WTC11 (cell line): Measurements from ENCODE around the gene CNFN. TPM values are rescaled to one million over a fixed set of nuclear protein-coding genes. Genes with fewer than 3 reads are reported as not detected.
A peak's percentile ranks its signal among the peaks of the same experiment; 100 is the strongest.

Source experiments
- ATAC-seq: fragments of 200-7000 bp; cut with Tn5 transposase; 2 replicates; pipeline ENCODE4 v1.10.0; 2021; ENCODE audit warnings: mild to moderate bottlenecking, moderate library complexity
- CTCF ChIA-PET: fragments of 300-600 bp; sonication (Branson Sonifier 250); formaldehyde crosslinking; loops from one replicate; lab custom pipeline; 2021; ENCODE audit warnings: antibody characterized with exemption; lab: Charles Lee
- POLR2A ChIA-PET: fragments of 350-600 bp; sonication (Branson Sonifier 250); formaldehyde crosslinking; loops from one replicate; lab custom pipeline; 2021; ENCODE audit warnings: antibody characterized with exemption; lab: Charles Lee
- DNase-seq: peaks from one replicate; pipeline ENCODE4 v3.0.0; 2021; ENCODE audit warnings: low spot score
- H3K27ac Mint-ChIP-seq: 2 replicates; pipeline ENCODE4 v1.8.0; 2021; ENCODE audit warnings: mixed read lengths
- H3K27me3 Mint-ChIP-seq: 2 replicates; pipeline ENCODE4 v1.8.0; 2021; ENCODE audit warnings: low read depth, mild to moderate bottlenecking, moderate library complexity, mixed read lengths
- H3K36me3 Mint-ChIP-seq: 2 replicates; pipeline ENCODE4 v1.8.0; 2021; ENCODE audit warnings: mixed read lengths
- H3K4me1 Mint-ChIP-seq: 2 replicates; pipeline ENCODE4 v1.8.0; 2022; ENCODE audit warnings: mixed read lengths
- H3K4me3 Mint-ChIP-seq: 2 replicates; pipeline ENCODE4 v1.8.0; 2021; ENCODE audit warnings: mild to moderate bottlenecking, moderate library complexity, mixed read lengths
- H3K9me3 Mint-ChIP-seq: 2 replicates; pipeline ENCODE4 v1.8.0; 2021; ENCODE audit warnings: mixed read lengths
- FOXK1 ChIP-seq: sonication (generic); formaldehyde crosslinking; IDR thresholded peaks from 2 replicates; pipeline ENCODE4 v1.8.0; 2022; ENCODE audit warnings: mild to moderate bottlenecking, moderate library complexity, missing genetic modification reagents
- HMGA2 ChIP-seq: fragments of 250-450 bp; sonication (Bioruptor Pico); IDR thresholded peaks from 2 replicates; pipeline ENCODE4 v1.4.0; 2021; ENCODE audit warnings: mild to moderate bottlenecking, moderate library complexity
- PREB ChIP-seq: sonication (generic); formaldehyde crosslinking; IDR thresholded peaks from 2 replicates; pipeline ENCODE4 v1.8.1; 2022; ENCODE audit warnings: mild to moderate bottlenecking, missing genetic modification reagents, moderate library complexity, borderline replicate concordance
- USF1 ChIP-seq: sonication (generic); formaldehyde crosslinking; IDR thresholded peaks from 2 replicates; pipeline ENCODE4 v1.8.0; 2022; ENCODE audit warnings: mild to moderate bottlenecking, missing genetic modification reagents
- USF2 ChIP-seq: sonication (generic); formaldehyde crosslinking; IDR thresholded peaks from 2 replicates; pipeline ENCODE4 v1.8.1; 2023; ENCODE audit warnings: mild to moderate bottlenecking, missing genetic modification reagents, moderate library complexity
- ZBTB43 ChIP-seq: sonication (generic); formaldehyde crosslinking; IDR thresholded peaks from 2 replicates; pipeline ENCODE4 v1.8.1; 2023; ENCODE audit warnings: mild to moderate bottlenecking, missing genetic modification reagents
- ZNF121 ChIP-seq: sonication (generic); formaldehyde crosslinking; IDR thresholded peaks from 2 replicates; pipeline ENCODE4 v1.8.0; 2023; ENCODE audit warnings: missing genetic modification reagents
- ZNF263 ChIP-seq: sonication (generic); formaldehyde crosslinking; IDR thresholded peaks from 2 replicates; pipeline ENCODE4 v1.8.1; 2022; ENCODE audit warnings: low read depth, mild to moderate bottlenecking, moderate library complexity, missing genetic modification reagents
- ZNF281 ChIP-seq: sonication (generic); formaldehyde crosslinking; IDR thresholded peaks from 2 replicates; pipeline ENCODE4 v1.8.0; 2023; ENCODE audit warnings: mild to moderate bottlenecking, missing genetic modification reagents
- total RNA-seq: library from RNA; stranded (reverse); gene quantifications from 3 replicates; pipeline ENCODE4 v1.2.3, GENCODE V29; 2021
- TF ChIP-seq, protein P1 (sequence below): sonication (generic); formaldehyde crosslinking; IDR thresholded peaks from 2 replicates; pipeline ENCODE4 v1.8.0; 2022; ENCODE audit warnings: mild to moderate bottlenecking, missing genetic modification reagents
- TF ChIP-seq, protein P2 (sequence below): sonication (generic); formaldehyde crosslinking; IDR thresholded peaks from 2 replicates; pipeline ENCODE4 v1.8.1; 2023; ENCODE audit warnings: mild to moderate bottlenecking, missing genetic modification reagents, moderate library complexity
- TF ChIP-seq, protein P3 (sequence below): sonication (generic); formaldehyde crosslinking; IDR thresholded peaks from 2 replicates; pipeline ENCODE4 v1.8.1; 2023; ENCODE audit warnings: mild to moderate bottlenecking, missing genetic modification reagents, borderline replicate concordance
- TF ChIP-seq, protein P4 (sequence below): sonication (generic); formaldehyde crosslinking; conservative IDR thresholded peaks from 2 replicates; pipeline ENCODE4 v1.8.1; 2022; ENCODE audit warnings: mild to moderate bottlenecking, missing genetic modification reagents
- TF ChIP-seq, protein P5 (sequence below): sonication (generic); formaldehyde crosslinking; IDR thresholded peaks from 2 replicates; pipeline ENCODE4 v1.8.1; 2023; ENCODE audit warnings: mild to moderate bottlenecking, moderate library complexity, missing genetic modification reagents
- TF ChIP-seq, protein P6 (sequence below): sonication (generic); formaldehyde crosslinking; conservative IDR thresholded peaks from 2 replicates; pipeline ENCODE4 v1.8.1; 2023; ENCODE audit warnings: mild to moderate bottlenecking, low read depth, missing genetic modification reagents, moderate library complexity

CNFN gene
- total RNA-seq, 1 experiment from 2014 or later = 9.6 TPM

GRCh38 chr19:42370626-42371175 lies 19.4 kb downstream of the CNFN start (continued):
- TF ChIP-seq, protein P1, sequence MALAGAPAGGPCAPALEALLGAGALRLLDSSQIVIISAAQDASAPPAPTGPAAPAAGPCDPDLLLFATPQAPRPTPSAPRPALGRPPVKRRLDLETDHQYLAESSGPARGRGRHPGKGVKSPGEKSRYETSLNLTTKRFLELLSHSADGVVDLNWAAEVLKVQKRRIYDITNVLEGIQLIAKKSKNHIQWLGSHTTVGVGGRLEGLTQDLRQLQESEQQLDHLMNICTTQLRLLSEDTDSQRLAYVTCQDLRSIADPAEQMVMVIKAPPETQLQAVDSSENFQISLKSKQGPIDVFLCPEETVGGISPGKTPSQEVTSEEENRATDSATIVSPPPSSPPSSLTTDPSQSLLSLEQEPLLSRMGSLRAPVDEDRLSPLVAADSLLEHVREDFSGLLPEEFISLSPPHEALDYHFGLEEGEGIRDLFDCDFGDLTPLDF (CRISPR knock-in tag) = no peak

- ChIA-PET POLR2A (interaction anchor here (0.5 to 1.8 kb wide), 7 partner anchors 26 to 1879 kb away, joined by 3 to 8 read pairs (median 4); partner anchors contain the start of gene ERF), CTCF (interaction anchor here (0.5 to 2.2 kb wide), 30 partner anchors 9 to 274 kb away, joined by 3 to 23 read pairs (median 4); no protein-coding TSS in a partner anchor)
- Mint-ChIP-seq H3K36me3 (peaks cover 21% of the 10 kb centered on the region), H3K4me3 (peak overlapping the region; percentile 43), H3K27me3 (no peaks in the 10 kb centered on the region), H3K27ac (peak overlapping the region; percentile 95), H3K9me3 (peaks cover 5% of the 10 kb centered on the region; the same call in 1 of the 2 replicates), H3K4me1 (peaks cover 52% of the 10 kb centered on the region)
- peak; percentile 84 for DNase-seq
- ATAC-seq = peak; percentile 87
- TF ChIP-seq PREB (no peak), HMGA2 (no peak), ZNF281 (CRISPR knock-in tag) (0 out of 2 replicates have a peak, but pooled peaks have one; percentile 26), FOXK1 (peak; percentile 82; the same call in 1 of the 2 replicates), USF2 (CRISPR knock-in tag) (no peak), ZNF121 (CRISPR knock-in tag) (no peak), USF1 (CRISPR knock-in tag) (no peak), ZBTB43 (CRISPR knock-in tag) (peak; percentile 88), ZNF263 (CRISPR knock-in tag) (peak; percentile 77; the same call in 1 of the 2 replicates)
- TF ChIP-seq, protein P2, sequence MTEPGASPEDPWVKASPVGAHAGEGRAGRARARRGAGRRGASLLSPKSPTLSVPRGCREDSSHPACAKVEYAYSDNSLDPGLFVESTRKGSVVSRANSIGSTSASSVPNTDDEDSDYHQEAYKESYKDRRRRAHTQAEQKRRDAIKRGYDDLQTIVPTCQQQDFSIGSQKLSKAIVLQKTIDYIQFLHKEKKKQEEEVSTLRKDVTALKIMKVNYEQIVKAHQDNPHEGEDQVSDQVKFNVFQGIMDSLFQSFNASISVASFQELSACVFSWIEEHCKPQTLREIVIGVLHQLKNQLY (CRISPR knock-in tag) = no peak
- TF ChIP-seq, protein P3, sequence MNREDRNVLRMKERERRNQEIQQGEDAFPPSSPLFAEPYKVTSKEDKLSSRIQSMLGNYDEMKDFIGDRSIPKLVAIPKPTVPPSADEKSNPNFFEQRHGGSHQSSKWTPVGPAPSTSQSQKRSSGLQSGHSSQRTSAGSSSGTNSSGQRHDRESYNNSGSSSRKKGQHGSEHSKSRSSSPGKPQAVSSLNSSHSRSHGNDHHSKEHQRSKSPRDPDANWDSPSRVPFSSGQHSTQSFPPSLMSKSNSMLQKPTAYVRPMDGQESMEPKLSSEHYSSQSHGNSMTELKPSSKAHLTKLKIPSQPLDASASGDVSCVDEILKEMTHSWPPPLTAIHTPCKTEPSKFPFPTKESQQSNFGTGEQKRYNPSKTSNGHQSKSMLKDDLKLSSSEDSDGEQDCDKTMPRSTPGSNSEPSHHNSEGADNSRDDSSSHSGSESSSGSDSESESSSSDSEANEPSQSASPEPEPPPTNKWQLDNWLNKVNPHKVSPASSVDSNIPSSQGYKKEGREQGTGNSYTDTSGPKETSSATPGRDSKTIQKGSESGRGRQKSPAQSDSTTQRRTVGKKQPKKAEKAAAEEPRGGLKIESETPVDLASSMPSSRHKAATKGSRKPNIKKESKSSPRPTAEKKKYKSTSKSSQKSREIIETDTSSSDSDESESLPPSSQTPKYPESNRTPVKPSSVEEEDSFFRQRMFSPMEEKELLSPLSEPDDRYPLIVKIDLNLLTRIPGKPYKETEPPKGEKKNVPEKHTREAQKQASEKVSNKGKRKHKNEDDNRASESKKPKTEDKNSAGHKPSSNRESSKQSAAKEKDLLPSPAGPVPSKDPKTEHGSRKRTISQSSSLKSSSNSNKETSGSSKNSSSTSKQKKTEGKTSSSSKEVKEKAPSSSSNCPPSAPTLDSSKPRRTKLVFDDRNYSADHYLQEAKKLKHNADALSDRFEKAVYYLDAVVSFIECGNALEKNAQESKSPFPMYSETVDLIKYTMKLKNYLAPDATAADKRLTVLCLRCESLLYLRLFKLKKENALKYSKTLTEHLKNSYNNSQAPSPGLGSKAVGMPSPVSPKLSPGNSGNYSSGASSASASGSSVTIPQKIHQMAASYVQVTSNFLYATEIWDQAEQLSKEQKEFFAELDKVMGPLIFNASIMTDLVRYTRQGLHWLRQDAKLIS (CRISPR knock-in tag) = no peak
- TF ChIP-seq, protein P4, sequence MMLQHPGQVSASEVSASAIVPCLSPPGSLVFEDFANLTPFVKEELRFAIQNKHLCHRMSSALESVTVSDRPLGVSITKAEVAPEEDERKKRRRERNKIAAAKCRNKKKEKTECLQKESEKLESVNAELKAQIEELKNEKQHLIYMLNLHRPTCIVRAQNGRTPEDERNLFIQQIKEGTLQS (CRISPR knock-in tag) = no peak
- TF ChIP-seq, protein P5, sequence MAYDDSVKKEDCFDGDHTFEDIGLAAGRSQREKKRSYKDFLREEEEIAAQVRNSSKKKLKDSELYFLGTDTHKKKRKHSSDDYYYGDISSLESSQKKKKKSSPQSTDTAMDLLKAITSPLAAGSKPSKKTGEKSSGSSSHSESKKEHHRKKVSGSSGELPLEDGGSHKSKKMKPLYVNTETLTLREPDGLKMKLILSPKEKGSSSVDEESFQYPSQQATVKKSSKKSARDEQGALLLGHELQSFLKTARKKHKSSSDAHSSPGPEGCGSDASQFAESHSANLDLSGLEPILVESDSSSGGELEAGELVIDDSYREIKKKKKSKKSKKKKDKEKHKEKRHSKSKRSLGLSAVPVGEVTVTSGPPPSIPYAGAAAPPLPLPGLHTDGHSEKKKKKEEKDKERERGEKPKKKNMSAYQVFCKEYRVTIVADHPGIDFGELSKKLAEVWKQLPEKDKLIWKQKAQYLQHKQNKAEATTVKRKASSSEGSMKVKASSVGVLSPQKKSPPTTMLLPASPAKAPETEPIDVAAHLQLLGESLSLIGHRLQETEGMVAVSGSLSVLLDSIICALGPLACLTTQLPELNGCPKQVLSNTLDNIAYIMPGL = no peak
- TF ChIP-seq, protein P6, sequence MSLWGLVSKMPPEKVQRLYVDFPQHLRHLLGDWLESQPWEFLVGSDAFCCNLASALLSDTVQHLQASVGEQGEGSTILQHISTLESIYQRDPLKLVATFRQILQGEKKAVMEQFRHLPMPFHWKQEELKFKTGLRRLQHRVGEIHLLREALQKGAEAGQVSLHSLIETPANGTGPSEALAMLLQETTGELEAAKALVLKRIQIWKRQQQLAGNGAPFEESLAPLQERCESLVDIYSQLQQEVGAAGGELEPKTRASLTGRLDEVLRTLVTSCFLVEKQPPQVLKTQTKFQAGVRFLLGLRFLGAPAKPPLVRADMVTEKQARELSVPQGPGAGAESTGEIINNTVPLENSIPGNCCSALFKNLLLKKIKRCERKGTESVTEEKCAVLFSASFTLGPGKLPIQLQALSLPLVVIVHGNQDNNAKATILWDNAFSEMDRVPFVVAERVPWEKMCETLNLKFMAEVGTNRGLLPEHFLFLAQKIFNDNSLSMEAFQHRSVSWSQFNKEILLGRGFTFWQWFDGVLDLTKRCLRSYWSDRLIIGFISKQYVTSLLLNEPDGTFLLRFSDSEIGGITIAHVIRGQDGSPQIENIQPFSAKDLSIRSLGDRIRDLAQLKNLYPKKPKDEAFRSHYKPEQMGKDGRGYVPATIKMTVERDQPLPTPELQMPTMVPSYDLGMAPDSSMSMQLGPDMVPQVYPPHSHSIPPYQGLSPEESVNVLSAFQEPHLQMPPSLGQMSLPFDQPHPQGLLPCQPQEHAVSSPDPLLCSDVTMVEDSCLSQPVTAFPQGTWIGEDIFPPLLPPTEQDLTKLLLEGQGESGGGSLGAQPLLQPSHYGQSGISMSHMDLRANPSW (CRISPR knock-in tag) = no peak
These were observed 20.0 kb downstream of the CNFN start for GRCh38 chr19:42370068-42370520.
